ENCODE results near the gene NUMBL.

- TF ChIP-seq, protein P1, sequence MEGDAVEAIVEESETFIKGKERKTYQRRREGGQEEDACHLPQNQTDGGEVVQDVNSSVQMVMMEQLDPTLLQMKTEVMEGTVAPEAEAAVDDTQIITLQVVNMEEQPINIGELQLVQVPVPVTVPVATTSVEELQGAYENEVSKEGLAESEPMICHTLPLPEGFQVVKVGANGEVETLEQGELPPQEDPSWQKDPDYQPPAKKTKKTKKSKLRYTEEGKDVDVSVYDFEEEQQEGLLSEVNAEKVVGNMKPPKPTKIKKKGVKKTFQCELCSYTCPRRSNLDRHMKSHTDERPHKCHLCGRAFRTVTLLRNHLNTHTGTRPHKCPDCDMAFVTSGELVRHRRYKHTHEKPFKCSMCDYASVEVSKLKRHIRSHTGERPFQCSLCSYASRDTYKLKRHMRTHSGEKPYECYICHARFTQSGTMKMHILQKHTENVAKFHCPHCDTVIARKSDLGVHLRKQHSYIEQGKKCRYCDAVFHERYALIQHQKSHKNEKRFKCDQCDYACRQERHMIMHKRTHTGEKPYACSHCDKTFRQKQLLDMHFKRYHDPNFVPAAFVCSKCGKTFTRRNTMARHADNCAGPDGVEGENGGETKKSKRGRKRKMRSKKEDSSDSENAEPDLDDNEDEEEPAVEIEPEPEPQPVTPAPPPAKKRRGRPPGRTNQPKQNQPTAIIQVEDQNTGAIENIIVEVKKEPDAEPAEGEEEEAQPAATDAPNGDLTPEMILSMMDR (conservative IDR thresholded peaks at IDR 0.05): no peak
- no peak for TF ChIP-seq EZH2 (IDR thresholded peaks at IDR 0.05; ENCODE audit: low read depth)
Observed at GRCh38 chr19:40695881-40696280, 5.4 kb upstream of the NUMBL start.

Data from PC-9 (cell line).